ENCODE data around the gene MRPL24. TPM values are rescaled to one million over a fixed set of nuclear protein-coding genes. Genes with fewer than 3 reads are reported as not detected.

MRPL24 gene
- total and polyA plus RNA-seq, 2 of the 8 experiments (the other 6 are each of a cell fraction or from before 2014, with no cell fraction given), result 29.7 to 35.2 TPM

GRCh38 chr1:156755527-156755950, 14.7 kb upstream of the MRPL24 start:
- H2BK20ac ChIP-seq (ENCODE audit: low read length), result no peak overlapping the region
- H3K14ac ChIP-seq (ENCODE audit: insufficient read length), result no peak overlapping the region
- no peak overlapping the region for H3K18ac ChIP-seq (ENCODE audit: extremely low read depth, low read length)
- no peak overlapping the region for H2BK120ac ChIP-seq (replicated peaks; ENCODE audit: low read depth, low read length)
- H4K91ac ChIP-seq (replicated peaks; ENCODE audit: insufficient read length, low read length), result no peak overlapping the region
- no peak overlapping the region for H3K23ac ChIP-seq (ENCODE audit: insufficient read length)
- H3K4me1 ChIP-seq (replicated peaks in 1 of 4; ENCODE audit: control insufficient read depth in 3 of 4, insufficient read depth in 4 of 4, low read length in 3 of 4), result peaks cover 3 to 12% (median 4%) of the 10 kb centered on the region in 4 experiments; a peak in 6 of 7 replicates
- H3K36me3 ChIP-seq (ENCODE audit: control insufficient read depth in 2 of 4, insufficient read depth in 4 of 4, low read length in 3 of 4), result no peaks in the 10 kb centered on the region
- ChIA-PET POLR2A (ENCODE audit: partially characterized antibody) (interaction anchor here (0.9 to 8.8 kb wide), 5 partner anchors 9 to 27 kb away, joined by 3 to 121 read pairs (median 3); partner anchors contain the start of genes ISG20L2, METTL25B, MRPL24 and PRCC), CTCF (ENCODE audit: partially characterized antibody) (interaction anchor here (0.7 to 4.2 kb wide), 4 partner anchors 29 to 120 kb away, joined by 3 to 29 read pairs (median 10); no protein-coding TSS in a partner anchor)
- 87% methylated on average over 5 of the region's 5 CpGs; no CpG with 5 or more reads in 1 of the 2 experiments for WGBS, 2 experiments (ENCODE audit: extremely low coverage in 1 of 2, insufficient coverage in 1 of 2, insufficient read length in 1 of 2, insufficient replicate concordance in 2 of 2, low coverage in 1 of 2, low lambda C conversion rate in 2 of 2, missing lambda C conversion rate in 1 of 2)
- no peak overlapping the region for H2BK5ac ChIP-seq (ENCODE audit: low read depth, low read length)
- no peak overlapping the region for H3K4me3 ChIP-seq (ENCODE audit: extremely low read depth in 1 of 4, insufficient read depth in 2 of 4, low read depth in 3 of 4, low read length in 4 of 4)
- H3K27me3 ChIP-seq (replicated peaks in 1 of 4; ENCODE audit: control insufficient read depth in 3 of 4, extremely low read depth in 1 of 4, insufficient read depth in 3 of 4, low read length in 3 of 4), result no peaks in the 10 kb centered on the region
- no peak overlapping the region for H3K4ac ChIP-seq (replicated peaks; ENCODE audit: insufficient read length, low read depth, low read length)
- DNase-seq (ENCODE audit: low read depth in 1 of 2, low spot score in 2 of 2) (no peak), FAIRE-seq (no peak)
- H4K20me1 ChIP-seq (replicated peaks in 1 of 2; ENCODE audit: control insufficient read depth in 1 of 2, insufficient read depth in 2 of 2, low read length in 2 of 2), result peaks cover 0 to 2% of the 10 kb centered on the region in 2 experiments
- H4K5ac ChIP-seq (ENCODE audit: insufficient read length, low read depth, low read length), result no peak overlapping the region
- H4K8ac ChIP-seq (ENCODE audit: extremely low read depth, insufficient read depth, low read length), result no peak overlapping the region
- TF ChIP-seq TAF7 (optimal IDR thresholded peaks at IDR 0.05; ENCODE audit: borderline replicate concordance, low read depth, low read length) (no peak), MAX (IDR thresholded peaks at IDR 0.05) (no peak), KDM4A (IDR thresholded peaks at IDR 0.05; ENCODE audit: low read depth, low read length, severe bottlenecking) (no peak), SP4 (IDR thresholded peaks at IDR 0.05; ENCODE audit: low read length) (no peak), PHF8 (conservative IDR thresholded peaks at IDR 0.05; ENCODE audit: low read depth, low read length) (no peak), TBP (IDR thresholded peaks at IDR 0.05; ENCODE audit: low read depth, low read length) (0 out of 2 replicates have a peak, but pooled peaks have one; percentile 5), CBX8 (IDR thresholded peaks at IDR 0.05; ENCODE audit: borderline replicate concordance, low read depth, low read length) (no peak)
- no peak overlapping the region for H2AFZ ChIP-seq (ENCODE audit: low read length)
- H3K9ac ChIP-seq (replicated peaks in 1 of 4; ENCODE audit: extremely low read depth in 1 of 4, low read depth in 3 of 4, low read length in 3 of 4), result 0 out of 7 replicates have a peak overlapping the region, but pooled peaks of 1 of the 4 experiments have one; percentile 5
- peaks cover 4% of the 10 kb centered on the region; the same call in 1 of the 2 replicates for H3K23me2 ChIP-seq (ENCODE audit: low read depth, low read length)
- H3K4me2 ChIP-seq (ENCODE audit: insufficient read depth in 1 of 2, low read depth in 2 of 2, low read length in 2 of 2), result no peak overlapping the region
- no peak overlapping the region for H2BK12ac ChIP-seq (ENCODE audit: low read depth, low read length)
- H3K9me3 ChIP-seq (ENCODE audit: insufficient read depth in 2 of 2, low read depth in 1 of 2, low read length in 1 of 2), result no peaks in the 10 kb centered on the region
- H2BK15ac ChIP-seq (ENCODE audit: low read length), result no peak overlapping the region
- no peak overlapping the region for H3K27ac ChIP-seq (ENCODE audit: low read depth, low read length)
- H3K79me2 ChIP-seq (ENCODE audit: control insufficient read depth in 1 of 2, insufficient read depth in 2 of 2, low read length in 2 of 2), result peaks cover under 1 to 21% of the 10 kb centered on the region in 2 experiments
- peaks cover 5% of the 10 kb centered on the region; the same call in 1 of the 2 replicates for H3K79me1 ChIP-seq (ENCODE audit: low read depth, low read length)
- H2AK5ac ChIP-seq (ENCODE audit: low read depth, low read length), result no peak overlapping the region
- no peak overlapping the region for H3K56ac ChIP-seq (replicated peaks; ENCODE audit: insufficient read length, low read depth, low read length)

All from H1 (cell line).